MM.1S (cell line): ENCODE data around the gene SUPV3L1.
A peak's percentile ranks its signal among the peaks of the same experiment; 100 is the strongest.

ENCODE experiments used
- DNase-seq: peaks from one replicate; pipeline ENCODE4 v3.0.0-alpha.2; 2015
- H2AFZ ChIP-seq: fragments of 300-600 bp; sonication (generic); 2 replicates; pipeline ENCODE4 v1.6.0; 2016; ENCODE audit warnings: antibody characterized with exemption, low read length
- H3F3A ChIP-seq: fragments of 300-600 bp; sonication (generic); 2 replicates; pipeline ENCODE4 v1.6.1; 2016; ENCODE audit warnings: mild to moderate bottlenecking, antibody characterized with exemption, low read length, moderate library complexity, mixed read lengths; ENCODE audit not compliant: insufficient read depth
- H3K27ac ChIP-seq: fragments of 300-600 bp; sonication (generic); 2 replicates; pipeline ENCODE4 v1.5.1; 2016; ENCODE audit warnings: mild to moderate bottlenecking, low read length
- H3K27me3 ChIP-seq: fragments of 300-600 bp; sonication (generic); replicated peaks from 2 replicates; pipeline ENCODE4 v1.6.0; 2016; ENCODE audit warnings: low read length; ENCODE audit not compliant: insufficient read depth
- H3K36me3 ChIP-seq: fragments of 300-600 bp; sonication (generic); replicated peaks from 2 replicates; pipeline ENCODE4 v1.6.1; 2016; ENCODE audit warnings: mild to moderate bottlenecking, low read length, mixed read lengths; ENCODE audit not compliant: insufficient read depth
- H3K4me1 ChIP-seq: fragments of 300-600 bp; sonication (generic); 2 replicates; pipeline ENCODE4 v1.6.1; 2016; ENCODE audit warnings: low read length, mixed read lengths
- H3K4me2 ChIP-seq: fragments of 300-600 bp; sonication (generic); 2 replicates; pipeline ENCODE4 v1.6.0; 2016; ENCODE audit warnings: low read depth, low read length
- H3K4me3 ChIP-seq: fragments of 300-600 bp; sonication (generic); 2 replicates; pipeline ENCODE4 v1.5.1; 2016; ENCODE audit warnings: low read length, mixed read lengths
- H3K79me2 ChIP-seq: fragments of 300-600 bp; sonication (generic); 2 replicates; pipeline ENCODE4 v1.6.1; 2016; ENCODE audit warnings: mixed run types, low read length, mixed read lengths
- H3K9ac ChIP-seq: fragments of 300-600 bp; sonication (generic); 2 replicates; pipeline ENCODE4 v1.6.1; 2016; ENCODE audit warnings: low read length, mixed read lengths
- H3K9me2 ChIP-seq: fragments of 300-600 bp; sonication (generic); replicated peaks from 2 replicates; pipeline ENCODE4 v1.6.1; 2016; ENCODE audit warnings: mild to moderate bottlenecking, low read length, mixed read lengths; ENCODE audit not compliant: insufficient read depth
- H3K9me3 ChIP-seq: fragments of 300-600 bp; sonication (generic); replicated peaks from 2 replicates; pipeline ENCODE4 v1.6.1; 2016; ENCODE audit warnings: mild to moderate bottlenecking, low read length, mixed read lengths; ENCODE audit not compliant: insufficient read depth
- H4K20me1 ChIP-seq: fragments of 300-600 bp; sonication (generic); 2 replicates; pipeline ENCODE4 v1.6.1; 2016; ENCODE audit warnings: mild to moderate bottlenecking, low read length, moderate library complexity, mixed read lengths; ENCODE audit not compliant: insufficient read depth
- EZH2 ChIP-seq: fragments of 300-600 bp; sonication (generic); optimal IDR thresholded peaks from 2 replicates; pipeline ENCODE3; 2017; ENCODE audit warnings: low read depth, mild to moderate bottlenecking, antibody characterized with exemption, low read length, mixed read lengths
- EZH2phosphoT487 ChIP-seq: fragments of 300-600 bp; sonication (generic); IDR thresholded peaks from 2 replicates; pipeline ENCODE4 v1.6.1; 2018; ENCODE audit warnings: antibody characterized with exemption, low read length
- TF ChIP-seq, protein P1 (sequence below): fragments of 300-600 bp; sonication (generic); IDR thresholded peaks from 2 replicates; pipeline ENCODE4 v1.5.1; 2016; ENCODE audit warnings: antibody characterized with exemption, low read length, mixed read lengths

Gene SUPV3L1

DNA sequence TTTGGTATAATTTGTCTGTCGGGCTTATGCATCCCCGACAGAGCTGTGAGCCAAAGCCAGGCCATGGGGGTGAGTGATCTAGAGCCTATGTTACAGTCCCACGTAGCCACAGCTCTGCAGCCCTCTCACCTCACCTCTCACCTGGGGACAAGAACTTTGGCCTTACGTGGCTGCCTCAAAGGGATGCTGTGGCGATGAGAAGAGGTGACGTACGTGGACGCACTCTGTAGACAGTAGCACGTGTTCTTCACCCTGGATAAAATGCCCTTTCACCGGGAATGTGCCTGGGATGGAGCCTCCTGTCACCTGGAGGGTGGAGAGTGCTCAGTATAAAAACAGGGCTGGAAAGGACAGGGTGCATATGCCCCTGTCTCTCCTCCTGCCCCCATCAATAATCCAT, 45.6 kb downstream of the SUPV3L1 start:
- Histone ChIP-seq H3K27ac (no peak overlapping the region), H3K9me2 (no peaks in the 10 kb centered on the region), H3K9ac (no peak overlapping the region), H3K9me3 (no peaks in the 10 kb centered on the region), H3K36me3 (no peaks in the 10 kb centered on the region), H2AFZ (no peak overlapping the region), H3K79me2 (no peaks in the 10 kb centered on the region), H3F3A (peaks cover 18% of the 10 kb centered on the region), H4K20me1 (no peaks in the 10 kb centered on the region), H3K27me3 (no peaks in the 10 kb centered on the region), H3K4me1 (peaks cover 47% of the 10 kb centered on the region), H3K4me3 (no peak overlapping the region), H3K4me2 (no peak overlapping the region)
- TF ChIP-seq EZH2 (no peak), EZH2phosphoT487 (no peak)
- TF ChIP-seq, protein P1, sequence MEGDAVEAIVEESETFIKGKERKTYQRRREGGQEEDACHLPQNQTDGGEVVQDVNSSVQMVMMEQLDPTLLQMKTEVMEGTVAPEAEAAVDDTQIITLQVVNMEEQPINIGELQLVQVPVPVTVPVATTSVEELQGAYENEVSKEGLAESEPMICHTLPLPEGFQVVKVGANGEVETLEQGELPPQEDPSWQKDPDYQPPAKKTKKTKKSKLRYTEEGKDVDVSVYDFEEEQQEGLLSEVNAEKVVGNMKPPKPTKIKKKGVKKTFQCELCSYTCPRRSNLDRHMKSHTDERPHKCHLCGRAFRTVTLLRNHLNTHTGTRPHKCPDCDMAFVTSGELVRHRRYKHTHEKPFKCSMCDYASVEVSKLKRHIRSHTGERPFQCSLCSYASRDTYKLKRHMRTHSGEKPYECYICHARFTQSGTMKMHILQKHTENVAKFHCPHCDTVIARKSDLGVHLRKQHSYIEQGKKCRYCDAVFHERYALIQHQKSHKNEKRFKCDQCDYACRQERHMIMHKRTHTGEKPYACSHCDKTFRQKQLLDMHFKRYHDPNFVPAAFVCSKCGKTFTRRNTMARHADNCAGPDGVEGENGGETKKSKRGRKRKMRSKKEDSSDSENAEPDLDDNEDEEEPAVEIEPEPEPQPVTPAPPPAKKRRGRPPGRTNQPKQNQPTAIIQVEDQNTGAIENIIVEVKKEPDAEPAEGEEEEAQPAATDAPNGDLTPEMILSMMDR = no peak
- DNase-seq = no peak

DNA sequence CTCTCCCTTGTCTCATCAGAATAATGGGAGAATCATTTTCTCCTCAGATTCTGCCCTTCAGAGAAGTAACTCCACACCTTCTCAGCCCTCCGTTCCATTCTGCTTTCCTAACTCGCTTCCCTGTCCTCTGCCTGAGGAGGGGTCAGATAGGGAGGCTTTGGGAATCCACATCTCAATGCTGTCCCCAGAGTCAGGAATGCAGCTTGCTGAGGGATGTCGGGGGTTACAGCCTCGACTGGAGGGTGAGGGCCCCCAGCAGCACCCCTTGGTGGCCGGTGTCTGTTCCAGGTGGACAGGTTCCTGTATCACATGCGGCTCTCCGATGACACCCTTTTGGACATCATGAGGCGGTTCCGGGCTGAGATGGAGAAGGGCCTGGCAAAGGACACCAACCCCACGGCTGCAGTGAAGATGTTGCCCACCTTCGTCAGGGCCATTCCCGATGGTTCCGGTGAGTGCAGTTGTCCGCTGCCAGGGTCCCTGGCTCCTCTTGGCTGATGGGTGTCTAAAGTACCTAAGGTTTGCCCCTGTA, 47.0 kb downstream of the SUPV3L1 start:
- no peak for DNase-seq
- Histone ChIP-seq H3K9ac (no peak overlapping the region), H3K4me3 (no peak overlapping the region), H3K4me2 (no peak overlapping the region), H3K9me3 (no peaks in the 10 kb centered on the region), H3F3A (peaks cover 18% of the 10 kb centered on the region), H3K27me3 (no peaks in the 10 kb centered on the region), H3K9me2 (no peaks in the 10 kb centered on the region), H3K79me2 (no peaks in the 10 kb centered on the region), H3K27ac (no peak overlapping the region), H4K20me1 (no peaks in the 10 kb centered on the region), H3K36me3 (no peaks in the 10 kb centered on the region), H3K4me1 (peaks cover 40% of the 10 kb centered on the region), H2AFZ (no peak overlapping the region)
- TF ChIP-seq, protein P1 = no peak
- TF ChIP-seq EZH2 = no peak
- no peak for TF ChIP-seq EZH2phosphoT487

DNA sequence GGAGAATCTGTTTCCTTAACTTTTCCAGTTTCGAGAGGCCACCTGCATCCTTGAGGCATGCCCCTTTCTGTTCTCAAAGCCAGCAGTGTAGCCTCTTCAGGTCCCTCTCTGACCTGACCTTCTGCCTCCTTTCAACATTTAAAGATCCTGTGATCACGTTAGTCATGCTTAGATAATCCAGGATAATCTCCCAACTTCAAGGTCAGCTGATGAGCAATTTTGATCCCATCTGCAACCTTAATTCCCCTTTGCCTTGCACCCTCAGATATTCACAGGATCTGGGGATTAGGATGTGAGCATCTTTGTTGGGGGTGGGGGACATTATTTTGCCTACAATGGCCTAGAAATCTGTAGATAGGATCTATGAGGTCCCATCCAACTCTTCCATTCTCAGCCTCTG, 48.1 kb downstream of the SUPV3L1 start:
- no peaks in the 10 kb centered on the region for H3K79me2 ChIP-seq
- H3K4me3 ChIP-seq = no peak overlapping the region
- no peaks in the 10 kb centered on the region for H4K20me1 ChIP-seq
- H3K4me2 ChIP-seq = peak overlapping the region; percentile 66; the same call in 1 of the 2 replicates
- TF ChIP-seq EZH2 (no peak), EZH2phosphoT487 (no peak)
- TF ChIP-seq, protein P1 = no peak
- H2AFZ ChIP-seq = no peak overlapping the region
- no peaks in the 10 kb centered on the region for H3K9me3 ChIP-seq
- H3K9me2 ChIP-seq = no peaks in the 10 kb centered on the region
- peaks cover 8% of the 10 kb centered on the region for H3F3A ChIP-seq
- no peak overlapping the region for H3K9ac ChIP-seq
- H3K4me1 ChIP-seq = peaks cover 35% of the 10 kb centered on the region
- no peak overlapping the region for H3K27ac ChIP-seq
- DNase-seq = no peak
- H3K36me3 ChIP-seq = no peaks in the 10 kb centered on the region
- no peaks in the 10 kb centered on the region for H3K27me3 ChIP-seq
